ENCODE data around the gene AUTS2.
A peak's percentile ranks its signal among the peaks of the same experiment; 100 is the strongest.

AUTS2 gene

DNA sequence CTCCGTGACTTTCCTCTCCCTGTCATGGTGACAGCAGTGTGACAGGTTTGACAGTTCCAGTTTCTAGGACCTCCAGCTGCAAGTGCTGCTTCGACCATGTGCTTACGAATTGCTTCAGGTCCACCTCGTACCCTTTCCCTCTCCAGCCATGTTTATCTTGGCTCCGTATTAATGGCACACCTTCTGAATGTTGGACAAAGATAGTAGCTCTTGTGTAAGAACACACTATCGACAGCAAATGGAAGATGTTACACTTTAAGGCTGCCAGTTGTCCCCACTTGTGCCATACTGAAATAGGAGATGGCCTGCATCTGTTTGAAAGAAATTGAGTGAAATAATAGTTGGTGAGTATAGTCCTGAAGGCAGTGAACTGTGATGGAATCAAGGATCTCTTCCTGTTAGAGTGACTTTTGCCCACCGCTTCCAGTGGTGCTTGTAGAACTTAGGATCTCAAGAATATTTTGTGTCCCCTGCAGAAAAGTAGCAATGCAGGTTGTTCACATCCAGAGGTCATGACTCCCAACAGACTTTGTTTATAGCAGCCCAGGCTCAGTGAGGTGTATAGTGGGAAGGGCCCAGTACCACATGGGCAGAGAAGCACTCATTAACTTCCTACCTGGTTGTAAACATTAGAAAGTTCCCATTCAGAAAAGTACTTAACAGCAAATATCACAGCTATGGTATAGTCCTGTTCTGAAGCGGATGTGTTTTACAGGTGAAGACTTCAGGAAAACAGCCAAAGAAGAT is 904.0 kb downstream of the AUTS2 start:
- H3K4me3 ChIP-seq (ENCODE audit: low read depth, low read length): no peak overlapping the region
- DNase-seq (ENCODE audit: low read depth): no peak

GRCh38 chr7:70504254-70504653 is 906.0 kb downstream of the AUTS2 start:
- H3K4me3 ChIP-seq (ENCODE audit: low read depth, low read length): no peak overlapping the region
- DNase-seq (ENCODE audit: low read depth): no peak
- no peak for TF ChIP-seq CTCF (IDR thresholded peaks at IDR 0.05; ENCODE audit: insufficient read depth, low read depth, low read length, missing control alignments)

More for the DNA sequence above, 904.0 kb downstream of the AUTS2 start:
- no peak for TF ChIP-seq CTCF (IDR thresholded peaks at IDR 0.05; ENCODE audit: insufficient read depth, low read depth, low read length, missing control alignments)

DNA sequence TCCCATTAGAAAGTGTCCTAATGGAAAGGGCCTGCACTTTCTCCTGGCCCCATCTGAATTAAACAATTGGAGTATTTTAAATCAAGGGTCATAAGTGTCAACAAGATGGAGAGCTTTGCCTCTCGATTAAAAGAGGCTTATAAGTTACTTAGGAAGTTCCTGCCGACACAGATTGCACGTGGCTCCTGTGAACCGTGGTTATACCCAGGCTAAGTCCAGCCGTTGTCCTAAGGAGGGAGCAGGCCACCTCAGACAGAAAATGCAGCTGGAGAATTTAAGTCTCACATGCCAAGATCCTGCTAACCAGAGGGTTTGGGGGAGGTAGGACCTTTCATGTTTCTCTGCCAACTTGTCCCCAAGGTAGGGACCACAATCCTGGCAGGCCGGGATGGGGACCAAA is 907.2 kb downstream of the AUTS2 start:
- H3K4me3 ChIP-seq (ENCODE audit: low read depth, low read length): no peak overlapping the region
- TF ChIP-seq CTCF (IDR thresholded peaks at IDR 0.05; ENCODE audit: insufficient read depth, low read depth, low read length, missing control alignments): no peak
- DNase-seq (ENCODE audit: low read depth): no peak

DNA sequence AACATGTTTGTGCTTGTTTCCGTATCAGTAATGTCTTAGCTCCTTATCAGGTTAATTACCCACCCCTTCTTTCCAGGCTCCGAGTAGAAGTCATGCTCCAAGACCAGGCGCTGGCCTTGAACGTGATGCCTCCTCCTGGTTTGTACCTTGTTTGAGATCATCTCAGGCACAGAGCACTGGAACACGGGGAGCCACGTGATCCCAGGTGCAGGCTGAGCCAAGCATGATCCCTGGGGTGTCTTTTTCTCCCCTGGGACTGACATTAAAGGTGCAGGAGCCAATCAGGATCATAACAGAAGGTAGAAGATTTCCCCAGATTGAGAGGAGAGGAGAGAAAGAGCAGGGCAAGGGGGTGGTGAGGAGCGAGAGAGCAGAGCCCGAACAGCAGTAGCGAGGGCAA is 907.6 kb downstream of the AUTS2 start:
- TF ChIP-seq CTCF (IDR thresholded peaks at IDR 0.05; ENCODE audit: insufficient read depth, low read depth, low read length, missing control alignments): no peak
- no peak for DNase-seq (ENCODE audit: low read depth)
- no peak overlapping the region for H3K4me3 ChIP-seq (ENCODE audit: low read depth, low read length)

DNA sequence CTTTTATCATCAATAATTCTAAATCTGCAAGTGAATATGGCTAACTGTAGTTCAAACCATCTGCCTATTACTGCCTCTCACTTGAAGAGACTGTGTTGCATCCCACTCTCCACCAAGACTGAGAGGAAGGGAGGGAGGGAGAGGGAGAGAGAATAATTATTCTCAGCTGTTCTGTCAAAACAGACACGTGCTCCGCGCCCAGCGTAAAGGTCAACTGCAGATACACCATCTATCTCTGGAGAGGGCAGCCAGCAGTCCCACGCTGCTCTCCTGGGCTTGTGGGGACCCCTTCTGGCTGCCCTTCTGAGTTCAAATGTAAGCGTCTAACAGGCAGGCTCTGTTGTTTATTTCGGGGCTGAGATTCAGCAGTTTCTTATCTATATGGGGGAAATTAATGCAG is 908.2 kb downstream of the AUTS2 start:
- peak; percentile 23 for DNase-seq (ENCODE audit: low read depth)

GRCh38 chr7:70512144-70512543 is 913.9 kb downstream of the AUTS2 start:
- TF ChIP-seq CTCF (IDR thresholded peaks at IDR 0.05; ENCODE audit: insufficient read depth, low read depth, low read length, missing control alignments): no peak
- H3K4me3 ChIP-seq (ENCODE audit: low read depth, low read length): no peak overlapping the region
- no peak for DNase-seq (ENCODE audit: low read depth)

More for the DNA sequence above, 908.2 kb downstream of the AUTS2 start:
- TF ChIP-seq CTCF (IDR thresholded peaks at IDR 0.05; ENCODE audit: insufficient read depth, low read depth, low read length, missing control alignments): peak; percentile 25
- no peak overlapping the region for H3K4me3 ChIP-seq (ENCODE audit: low read depth, low read length)

DNA sequence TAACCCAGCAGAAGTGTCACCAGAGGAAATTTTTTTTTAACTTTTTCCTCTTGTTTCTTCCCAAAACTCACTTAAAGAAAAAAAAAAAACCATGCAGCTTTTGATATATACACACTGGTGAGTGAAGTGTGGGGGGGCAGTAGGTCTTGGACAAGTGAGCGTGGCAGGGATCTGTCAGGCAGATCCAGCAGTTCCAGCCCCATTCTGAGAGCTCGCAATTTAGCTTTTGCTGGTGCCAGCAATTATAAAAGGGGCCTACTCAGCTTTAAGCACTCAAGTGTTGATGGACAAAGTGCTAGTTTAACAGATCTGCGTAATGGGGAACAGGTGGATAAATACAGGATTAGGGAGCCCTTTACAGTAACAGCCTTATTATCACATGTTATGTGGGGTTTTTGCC is 914.5 kb downstream of the AUTS2 start:
- H3K4me3 ChIP-seq (ENCODE audit: low read depth, low read length): no peak overlapping the region
- DNase-seq (ENCODE audit: low read depth): no peak
- no peak for TF ChIP-seq CTCF (IDR thresholded peaks at IDR 0.05; ENCODE audit: insufficient read depth, low read depth, low read length, missing control alignments)
